ENCODE data around the gene IL1RAPL2. TPM values are rescaled to one million over a fixed set of nuclear protein-coding genes. Genes with fewer than 3 reads are reported as not detected.

The IL1RAPL2 gene
- total RNA-seq, 4 donors from 2014 or later, result not detected

DNA sequence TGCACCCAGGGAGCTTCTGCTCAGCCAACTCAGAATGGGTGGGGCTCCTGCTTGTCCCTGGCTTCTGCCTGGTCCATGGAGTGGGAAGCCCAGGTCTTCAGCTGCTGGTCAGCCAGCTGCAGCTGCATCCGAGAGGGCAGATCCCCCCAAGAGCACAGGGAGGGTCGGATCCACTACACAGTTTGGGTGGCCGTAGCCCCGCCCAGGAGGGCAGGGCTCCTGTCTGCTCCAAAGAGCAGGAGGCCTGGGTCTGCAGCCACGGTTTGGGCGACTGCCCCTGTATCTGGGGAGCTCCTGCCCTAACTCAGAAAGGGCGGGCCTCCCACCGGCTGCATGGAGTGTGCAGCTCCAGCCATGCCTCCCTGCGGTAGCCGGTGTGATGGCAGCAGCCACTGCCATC lies 485.4 kb downstream of the IL1RAPL2 start:
- no peak overlapping the region for H3K4me3 ChIP-seq
- TF ChIP-seq CTCF (IDR thresholded peaks at IDR 0.05 in 4 of 5, conservative IDR thresholded peaks at IDR 0.05 in 1 of 5) (no peak), POLR2A (IDR thresholded peaks at IDR 0.05) (no peak)
- peaks cover 0 to 6% (median 0%) of the 10 kb centered on the region in 3 donors for H3K27me3 ChIP-seq
- H3K36me3 ChIP-seq, result no peaks in the 10 kb centered on the region
- no peaks in the 10 kb centered on the region for H3K4me1 ChIP-seq
- in situ Hi-C loops (cut with MboI; ENCODE audit: low sequenced_read_pairs in 4 of 4), result no loop called here
- no peaks in the 10 kb centered on the region for H3K9me3 ChIP-seq
- intact Hi-C loops (cut with DNase I; ENCODE audit: low total_unique reads), result no loop called here
- ATAC-seq (no peak), DNase-seq (no peak)
- no peak overlapping the region for H3K27ac ChIP-seq

DNA sequence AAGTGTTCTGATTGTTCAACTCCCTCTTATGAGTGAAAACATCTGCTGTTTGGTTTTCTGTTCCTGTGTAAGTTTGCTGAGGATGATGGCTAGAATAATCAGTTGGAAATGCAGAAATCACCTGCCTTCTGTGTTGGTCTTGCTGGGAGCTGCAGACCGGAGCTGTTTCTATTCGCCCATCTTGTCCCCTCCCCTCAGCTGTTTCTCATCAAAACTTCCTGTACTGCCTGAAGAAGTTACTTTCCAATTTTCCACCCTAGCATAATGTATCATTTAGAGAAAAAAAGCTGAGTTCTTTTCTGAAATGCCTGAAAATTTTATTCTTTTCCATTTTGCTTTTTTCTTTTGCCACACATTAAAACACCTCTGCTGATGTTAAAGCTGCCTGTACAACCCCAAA lies 486.9 kb downstream of the IL1RAPL2 start:
- Histone ChIP-seq H3K27ac (no peak overlapping the region), H3K4me1 (no peaks in the 10 kb centered on the region), H3K9me3 (no peaks in the 10 kb centered on the region), H3K27me3 (peaks cover 0 to 6% (median 0%) of the 10 kb centered on the region in 3 donors), H3K36me3 (no peaks in the 10 kb centered on the region), H3K4me3 (no peak overlapping the region)
- ATAC-seq, result no peak
- in situ Hi-C loops (cut with MboI; ENCODE audit: low sequenced_read_pairs in 4 of 4) (no loop called here), intact Hi-C loops (cut with DNase I; ENCODE audit: low total_unique reads) (no loop called here)
- no peak for DNase-seq
- TF ChIP-seq POLR2A (IDR thresholded peaks at IDR 0.05) (no peak), CTCF (IDR thresholded peaks at IDR 0.05 in 4 of 5, conservative IDR thresholded peaks at IDR 0.05 in 1 of 5) (no peak)

DNA sequence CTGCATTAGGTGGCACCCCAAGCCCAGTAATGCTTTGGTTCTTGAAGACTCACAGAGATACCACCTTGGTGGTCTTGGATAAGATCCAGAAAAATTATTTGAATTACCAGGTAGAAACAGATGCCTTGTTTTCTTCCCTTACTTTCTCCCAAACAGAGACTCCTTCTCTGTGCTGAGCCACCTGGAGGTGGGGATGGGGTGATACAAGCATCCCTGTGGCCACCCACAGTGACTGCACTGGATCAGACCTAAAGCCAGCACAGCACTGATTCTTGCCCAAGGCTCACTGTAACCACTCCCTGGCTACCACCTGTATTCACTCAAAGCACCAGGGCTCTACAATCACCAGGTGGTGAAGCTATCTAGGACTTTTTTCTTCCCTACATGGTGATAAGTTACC lies 497.7 kb downstream of the IL1RAPL2 start:
- intact Hi-C loops (cut with DNase I; ENCODE audit: low total_unique reads), result no loop called here
- Histone ChIP-seq H3K36me3 (no peaks in the 10 kb centered on the region), H3K27ac (no peak overlapping the region), H3K27me3 (peaks cover 0 to 12% (median 0%) of the 10 kb centered on the region in 3 donors), H3K4me1 (no peaks in the 10 kb centered on the region), H3K9me3 (no peaks in the 10 kb centered on the region), H3K4me3 (no peak overlapping the region)
- TF ChIP-seq CTCF (IDR thresholded peaks at IDR 0.05 in 4 of 5, conservative IDR thresholded peaks at IDR 0.05 in 1 of 5), result no peak
- no peak for TF ChIP-seq POLR2A (IDR thresholded peaks at IDR 0.05)
- no peak for DNase-seq
- ATAC-seq, result no peak
- in situ Hi-C loops (cut with MboI; ENCODE audit: low sequenced_read_pairs in 4 of 4), result no loop called here

DNA sequence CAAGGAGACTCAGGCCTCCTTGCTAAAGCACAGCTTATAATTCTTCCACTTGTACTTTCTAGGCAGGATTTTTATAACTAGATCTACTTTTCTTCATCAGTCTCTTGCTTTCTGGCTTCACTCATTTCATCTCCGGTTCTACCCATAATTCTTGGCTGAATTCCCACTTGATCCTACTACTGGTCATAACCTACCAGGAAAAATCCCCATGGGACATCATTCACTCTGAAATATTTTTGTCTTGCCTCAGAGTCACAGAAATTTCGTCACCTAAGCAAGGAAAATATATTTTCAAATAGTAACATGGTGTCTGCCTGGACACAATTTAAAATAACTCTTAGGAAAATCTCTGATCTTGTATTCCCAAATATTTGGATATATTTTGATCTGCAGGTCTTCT lies 532.2 kb downstream of the IL1RAPL2 start:
- H3K4me1 ChIP-seq, result no peaks in the 10 kb centered on the region
- ATAC-seq, result no peak
- in situ Hi-C loops (cut with MboI; ENCODE audit: low sequenced_read_pairs in 4 of 4), result no loop called here

More for the DNA sequence above, 532.2 kb downstream of the IL1RAPL2 start:
- TF ChIP-seq POLR2A (IDR thresholded peaks at IDR 0.05) (no peak), CTCF (IDR thresholded peaks at IDR 0.05 in 4 of 5, conservative IDR thresholded peaks at IDR 0.05 in 1 of 5) (no peak)
- H3K36me3 ChIP-seq, result no peaks in the 10 kb centered on the region
- H3K27ac ChIP-seq, result no peak overlapping the region
- H3K27me3 ChIP-seq, result no peaks in the 10 kb centered on the region
- no peaks in the 10 kb centered on the region for H3K9me3 ChIP-seq
- no peak for DNase-seq
- intact Hi-C loops (cut with DNase I; ENCODE audit: low total_unique reads), result no loop called here
- no peak overlapping the region for H3K4me3 ChIP-seq
